ELF-1 (cell line): Measurements from ENCODE around the gene ARHGAP10.
"Not testable (repeated sequence)": the region's sequence is repeated elsewhere in the genome, so short reads cannot be mapped to it uniquely, and the experiment has no call there.

ENCODE experiments used
- DNase-seq: peaks from one replicate; pipeline ENCODE4 v3.0.0-alpha.2; 2016; ENCODE audit warnings: low read depth, low spot score

Gene ARHGAP10

DNA sequence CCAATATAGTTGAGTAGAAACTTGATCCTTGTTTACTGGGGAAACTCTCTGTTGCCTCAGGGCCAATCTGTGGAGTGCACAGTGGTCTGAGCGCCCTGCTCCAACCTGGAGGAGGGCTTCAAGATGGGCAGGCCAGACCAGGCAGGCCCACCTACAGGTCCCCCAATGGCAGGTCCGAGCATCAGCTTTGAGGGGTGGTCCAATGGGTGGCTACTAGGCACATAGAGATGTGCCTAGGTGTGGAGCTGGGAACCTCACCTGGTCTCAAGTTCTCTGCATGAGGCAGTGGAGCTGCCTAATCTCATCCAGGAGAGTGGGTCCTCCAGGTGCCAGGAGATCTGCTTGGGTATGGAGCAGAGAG, 252.9 kb downstream of the ARHGAP10 start:
- peak; percentile 13 for DNase-seq

DNA sequence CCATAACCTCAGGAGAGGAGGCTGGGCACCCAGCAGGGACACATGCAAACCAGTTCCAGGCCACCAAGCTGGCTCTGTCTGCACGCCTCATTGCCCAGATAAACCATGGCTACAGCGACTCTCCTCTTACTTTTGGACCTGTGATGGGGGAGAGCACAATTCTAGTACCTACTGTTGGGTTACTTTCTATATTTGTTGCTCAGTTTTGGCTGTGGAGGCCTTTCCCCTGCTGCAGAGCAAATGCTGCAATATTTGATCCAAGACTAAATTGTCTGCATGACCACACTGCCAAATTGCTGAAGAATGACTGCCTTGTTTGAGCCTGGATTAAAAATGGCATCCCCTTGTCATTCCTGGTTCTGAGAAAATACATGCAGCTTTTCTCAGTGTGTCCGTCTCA, 253.5 kb downstream of the ARHGAP10 start:
- DNase-seq: no peak

DNA sequence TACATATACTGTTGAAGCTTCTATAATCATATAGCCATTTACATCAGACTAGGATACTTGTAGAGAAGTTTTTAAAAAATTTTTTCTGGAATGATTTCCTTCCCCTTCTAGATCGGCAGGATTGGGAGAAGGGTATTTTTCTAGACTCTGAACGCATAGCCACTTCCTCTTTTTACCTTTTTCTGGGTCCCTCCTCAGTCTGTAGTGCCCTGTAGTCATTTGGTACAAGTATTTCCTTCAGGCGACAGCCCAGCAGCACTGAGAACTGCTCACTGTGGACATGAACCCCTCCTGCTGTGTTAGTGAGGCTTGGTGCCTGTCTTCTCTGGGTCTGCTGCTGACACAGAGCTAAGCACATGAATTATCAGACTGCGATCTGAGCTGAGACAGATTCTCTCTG, 255.4 kb downstream of the ARHGAP10 start:
- DNase-seq: peak; percentile 11

DNA sequence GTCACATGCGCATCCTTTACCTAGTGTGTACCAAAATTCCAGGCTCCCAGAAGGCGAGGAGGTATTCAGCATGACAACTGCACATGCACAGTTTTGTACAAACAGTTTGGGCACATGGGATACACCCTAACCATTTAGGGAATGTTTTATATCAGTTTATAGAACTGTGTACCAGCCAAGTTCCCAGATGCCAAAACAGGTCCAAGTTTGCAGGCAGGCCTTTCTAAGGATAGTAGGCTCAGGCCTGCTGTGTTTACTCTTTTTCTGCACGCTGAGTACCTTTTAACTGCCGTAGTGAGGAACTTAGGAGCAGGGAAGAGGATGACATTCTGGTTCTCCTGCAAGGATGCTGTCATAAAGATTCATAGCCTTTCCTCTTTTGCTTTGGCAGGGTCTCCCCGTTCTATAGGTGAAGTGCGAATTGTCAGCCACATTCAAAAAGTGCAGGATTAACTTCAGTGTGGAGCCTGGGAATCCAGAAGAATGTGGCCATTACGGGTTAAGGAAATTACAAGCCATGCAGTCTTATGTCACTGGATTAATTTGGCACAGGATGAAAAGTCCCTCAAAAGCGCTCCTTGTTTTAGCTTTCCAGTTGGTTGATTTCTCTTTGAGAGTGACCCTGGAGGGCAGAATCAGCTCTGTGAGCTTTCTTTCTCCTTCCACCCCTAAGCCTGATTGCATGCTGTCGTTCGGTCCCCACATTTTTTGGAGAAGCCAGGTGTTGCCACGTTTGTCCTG, 259.8 kb downstream of the ARHGAP10 start:
- no peak for DNase-seq

DNA sequence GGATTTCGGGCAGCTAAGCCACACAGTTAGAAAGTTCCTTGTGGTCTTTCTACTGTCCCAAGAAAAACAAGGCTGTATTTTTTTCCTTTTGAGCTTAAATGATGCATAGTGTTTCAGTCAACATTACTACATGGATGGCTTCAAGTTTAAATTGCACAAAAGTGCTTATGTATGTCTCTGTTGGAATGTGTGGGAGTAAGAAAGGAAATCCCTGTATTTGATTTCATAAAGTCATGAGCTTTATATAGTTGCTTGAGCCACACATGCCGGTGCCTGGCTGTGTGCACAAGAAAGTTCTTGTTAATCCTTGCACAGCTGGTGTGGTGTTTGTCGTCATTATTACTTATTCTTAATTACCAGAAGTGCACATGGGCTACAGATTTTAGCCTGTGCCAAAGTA, 262.2 kb downstream of the ARHGAP10 start:
- no peak for DNase-seq

DNA sequence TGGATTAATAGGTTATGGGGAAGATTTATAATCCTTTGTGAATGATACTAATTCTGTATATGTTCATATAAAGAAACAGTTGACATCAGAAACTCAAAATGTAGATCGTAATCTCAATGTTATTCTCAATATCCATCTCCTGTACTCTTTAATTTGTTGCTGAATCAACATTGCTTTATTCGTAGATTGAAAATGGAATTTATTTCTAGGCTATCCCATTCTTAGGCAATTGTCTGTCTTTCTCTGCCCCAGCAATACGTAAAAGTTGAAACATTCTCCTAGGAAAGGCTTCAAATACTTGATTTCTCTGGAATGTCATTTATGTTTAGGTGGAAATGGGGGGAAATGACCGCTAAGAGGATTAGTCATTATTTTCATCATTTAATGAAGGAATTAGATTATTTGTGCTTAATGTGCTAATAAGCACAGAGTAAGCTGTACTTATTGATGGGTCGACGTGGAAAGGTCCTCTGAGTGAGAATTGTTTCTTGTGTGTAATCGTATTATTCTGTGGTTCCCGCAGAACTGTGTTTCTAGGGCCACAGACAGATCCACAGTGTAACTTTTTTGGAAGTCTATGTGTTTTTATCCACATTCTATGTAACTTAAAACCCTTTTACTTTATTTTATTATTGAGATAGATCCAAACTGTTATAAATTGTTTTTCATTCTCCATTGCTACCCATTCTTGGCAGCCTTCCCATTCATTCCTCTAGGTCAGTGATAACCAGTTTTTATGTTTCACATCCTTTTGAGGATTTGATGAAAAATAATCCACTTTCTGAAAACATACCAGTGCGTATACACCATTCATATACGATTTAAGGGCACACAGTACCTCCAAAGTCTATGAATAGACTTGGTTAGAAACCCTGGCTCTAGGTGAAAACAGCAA, 262.9 kb downstream of the ARHGAP10 start:
- DNase-seq: no peak

DNA sequence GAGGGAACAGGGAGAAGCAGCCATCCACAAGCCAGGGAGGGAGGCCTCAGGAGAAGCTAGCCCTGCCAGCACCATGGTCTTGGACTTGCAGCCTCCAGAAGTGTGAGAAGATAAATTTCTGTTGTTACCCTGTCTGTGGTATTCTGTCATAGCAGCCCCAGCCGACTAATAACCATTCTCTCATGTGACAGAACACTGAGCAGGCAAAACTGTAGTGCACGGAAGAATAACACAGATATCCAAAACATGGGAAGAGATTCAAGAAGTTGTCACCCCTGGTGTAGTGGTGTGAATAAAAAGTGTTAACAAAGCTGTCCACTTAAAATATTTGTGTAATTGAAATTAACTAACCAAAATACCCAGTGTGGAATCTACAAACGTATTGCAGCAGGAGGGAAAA, 265.0 kb downstream of the ARHGAP10 start:
- DNase-seq: no peak

DNA sequence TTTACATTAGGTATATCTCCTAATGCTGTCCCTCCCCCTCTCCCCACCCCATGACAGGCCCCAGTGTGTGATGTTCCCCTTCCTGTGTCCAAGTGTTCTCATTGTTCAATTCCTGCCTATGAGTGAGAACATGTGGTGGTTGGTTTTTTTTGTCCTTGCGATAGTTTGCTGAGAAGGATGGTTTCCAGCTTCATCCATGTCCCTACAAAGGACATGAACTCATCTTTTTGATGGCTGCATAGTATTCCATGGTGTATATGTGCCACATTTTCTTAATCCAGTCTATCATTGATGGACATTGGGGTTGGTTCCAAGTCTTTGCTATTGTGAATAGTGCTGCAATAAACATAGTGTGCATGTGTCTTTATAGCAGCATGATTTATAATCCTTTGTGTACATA, 268.1 kb downstream of the ARHGAP10 start:
- not testable (repeated sequence) for DNase-seq

DNA sequence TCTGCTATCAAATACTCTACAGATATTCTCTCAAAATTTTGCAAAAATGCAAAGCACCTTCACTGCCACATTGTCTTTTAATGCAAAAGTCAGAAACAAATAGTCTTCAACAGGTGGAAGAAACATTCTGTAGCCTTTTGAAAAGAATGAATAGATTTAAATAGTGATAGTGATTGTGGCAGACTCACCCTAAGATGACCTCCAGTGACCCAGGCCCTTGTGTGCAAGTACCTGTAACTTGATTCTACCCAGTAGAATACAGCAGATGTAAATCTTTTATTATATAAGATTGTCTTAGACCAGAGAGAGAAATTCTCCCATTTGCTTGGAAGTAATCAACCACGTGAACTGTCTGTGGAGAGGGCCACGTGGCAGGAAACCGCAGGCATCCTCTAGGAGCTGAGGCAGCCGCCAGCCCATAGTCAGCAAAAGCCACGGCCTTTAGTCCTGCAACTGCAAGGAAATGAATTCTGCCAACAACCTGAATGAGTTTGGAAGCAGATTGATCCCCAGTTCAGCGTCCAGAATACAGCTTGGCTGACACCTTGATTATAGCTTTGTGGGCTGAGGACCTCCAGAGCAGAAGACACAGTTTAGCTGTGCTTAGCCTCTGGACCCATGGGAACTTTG, 272.5 kb downstream of the ARHGAP10 start:
- no peak for DNase-seq

DNA sequence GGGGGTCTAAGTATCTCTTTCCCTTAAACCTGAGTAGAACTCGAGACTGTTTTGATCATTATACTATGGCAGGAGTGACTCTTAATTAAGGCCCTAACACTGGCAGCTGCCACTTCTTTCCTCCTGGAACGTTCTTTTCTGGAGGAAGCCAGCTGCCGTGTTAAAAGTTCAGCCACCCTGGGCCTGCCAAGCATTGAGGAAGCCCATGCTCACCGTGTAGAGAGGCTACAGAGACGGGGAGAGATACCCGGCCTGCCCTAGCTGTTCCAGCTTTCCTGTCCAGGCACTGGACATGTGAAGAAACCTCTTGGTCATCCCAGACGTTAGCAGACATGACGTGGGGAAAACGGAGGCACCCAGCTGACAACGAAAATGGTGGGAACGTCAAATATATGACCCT, 274.1 kb downstream of the ARHGAP10 start:
- no peak for DNase-seq

DNA sequence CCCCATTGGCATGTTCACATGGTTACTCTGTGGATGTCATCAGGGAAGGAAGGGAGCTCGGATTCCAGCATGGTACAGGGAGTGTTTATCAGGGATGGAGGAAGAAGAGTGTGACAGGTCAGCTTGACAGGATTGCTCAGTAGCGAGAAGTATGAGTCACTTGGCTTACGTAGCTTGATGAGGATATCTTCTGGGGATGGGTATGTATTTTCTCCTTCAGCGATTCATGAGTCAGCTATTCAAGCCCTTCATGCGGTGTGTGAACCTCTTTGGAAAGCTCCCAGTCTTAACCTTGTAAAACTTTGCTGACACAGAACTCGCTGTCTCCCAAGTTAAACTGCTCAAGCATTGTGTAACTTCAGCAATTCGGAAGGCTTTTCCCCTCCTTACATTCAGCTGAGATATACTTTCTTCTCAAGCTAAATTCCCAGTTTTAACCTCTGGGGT, 275.4 kb downstream of the ARHGAP10 start:
- DNase-seq: peak; percentile 37

DNA sequence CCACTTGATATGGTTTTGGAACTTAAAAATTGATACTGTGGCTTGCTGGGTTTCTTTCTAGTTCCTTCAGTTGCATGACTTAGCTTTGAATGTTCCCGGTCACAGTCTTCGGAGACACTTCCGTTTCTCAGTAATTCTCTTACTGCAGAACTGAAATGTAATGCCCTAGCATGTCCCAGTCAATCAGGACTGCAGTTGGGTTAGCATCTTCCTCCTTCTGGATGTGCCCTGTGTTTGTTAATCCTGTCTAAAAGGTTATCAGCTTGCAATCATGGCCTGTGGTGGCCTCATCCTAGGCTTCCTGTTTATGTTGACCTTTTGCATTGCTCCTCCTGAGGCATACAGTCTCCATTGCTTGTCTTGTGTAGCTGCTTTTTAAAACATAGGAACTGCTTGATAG, 275.9 kb downstream of the ARHGAP10 start:
- peak; percentile 15 for DNase-seq

DNA sequence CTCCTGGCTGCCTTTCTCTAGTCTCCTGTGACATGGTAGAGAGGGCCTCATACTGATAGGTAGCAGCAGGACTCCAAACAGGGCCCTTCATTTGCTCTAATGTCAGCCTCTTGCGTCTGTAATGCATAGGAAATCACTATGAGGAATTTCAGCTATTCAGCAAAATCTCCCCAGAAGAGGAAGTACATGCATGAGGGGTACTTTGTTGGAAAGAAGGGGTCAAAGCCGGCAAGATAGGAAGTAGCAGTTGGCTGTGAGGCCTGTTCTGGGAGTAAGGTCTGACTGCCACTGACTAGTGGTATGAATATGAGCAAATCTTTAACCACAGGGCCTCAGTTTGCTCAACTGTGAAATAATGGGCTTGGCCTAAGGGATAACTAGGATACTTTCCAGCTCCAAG, 283.2 kb downstream of the ARHGAP10 start:
- no peak for DNase-seq

DNA sequence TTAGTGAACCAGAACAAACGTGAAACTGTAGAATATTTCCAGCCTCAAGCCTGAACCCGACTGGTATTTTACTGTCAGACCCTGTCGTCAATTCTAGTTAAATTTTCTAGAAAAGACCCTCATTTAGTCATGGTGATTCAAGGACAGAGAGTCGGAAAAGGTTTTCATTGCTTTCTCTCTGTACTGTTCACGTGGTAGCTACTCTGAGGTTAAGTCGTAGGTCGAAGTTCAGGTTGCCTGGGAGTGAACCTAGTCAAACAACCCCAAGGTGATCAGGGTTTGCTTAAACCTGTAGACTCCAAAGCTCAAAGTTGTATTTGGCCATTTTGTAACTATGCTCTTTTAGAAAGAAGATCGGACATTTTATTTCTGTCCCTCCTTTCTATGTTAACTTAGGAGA, 283.6 kb downstream of the ARHGAP10 start:
- DNase-seq: no peak

DNA sequence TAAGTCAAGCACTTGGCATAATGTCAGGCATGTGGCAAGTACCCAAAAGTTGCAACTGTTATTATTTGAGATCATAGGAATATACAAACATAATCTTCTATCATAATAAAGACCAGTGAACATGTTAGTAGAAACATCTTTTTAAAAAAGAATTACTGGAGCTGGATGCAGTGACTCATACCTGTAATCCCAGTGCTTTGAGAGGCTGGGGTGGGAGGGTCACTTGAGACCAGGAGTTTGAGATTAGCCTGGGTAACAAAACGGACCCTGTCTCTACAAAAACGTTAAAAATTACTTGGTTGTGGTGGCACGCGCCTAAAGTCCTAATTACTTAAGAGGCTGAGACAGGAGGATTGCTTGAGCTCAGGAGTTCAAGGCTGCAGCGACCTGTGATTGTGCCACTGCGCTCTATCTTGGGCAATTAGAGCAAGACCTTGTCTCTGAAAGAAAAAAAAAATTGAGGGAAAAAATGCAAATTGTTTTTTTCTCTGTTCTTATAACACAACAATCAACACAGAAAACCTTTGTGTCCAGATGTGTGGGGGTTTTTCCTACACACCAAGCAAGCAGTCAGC, 284.3 kb downstream of the ARHGAP10 start:
- DNase-seq: no peak

DNA sequence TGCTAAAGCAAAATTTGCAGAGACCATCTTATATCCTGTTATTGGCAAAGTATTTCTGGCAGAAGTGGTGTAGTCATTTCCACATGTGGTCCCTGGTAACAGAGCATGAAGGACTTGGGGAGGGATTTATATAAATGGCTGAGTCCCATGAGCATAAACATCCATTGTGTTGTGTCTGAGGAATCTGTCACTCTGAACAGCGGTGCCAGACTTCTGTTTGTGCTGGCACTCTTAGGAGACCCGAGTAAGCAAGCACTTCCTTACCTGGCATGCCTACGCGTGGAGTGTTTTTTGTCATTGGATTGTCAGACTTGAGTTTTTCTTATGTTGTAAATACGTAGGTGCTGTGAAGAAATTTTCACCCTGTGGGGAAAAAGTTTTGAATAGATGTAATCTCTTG, 285.9 kb downstream of the ARHGAP10 start:
- no peak for DNase-seq

DNA sequence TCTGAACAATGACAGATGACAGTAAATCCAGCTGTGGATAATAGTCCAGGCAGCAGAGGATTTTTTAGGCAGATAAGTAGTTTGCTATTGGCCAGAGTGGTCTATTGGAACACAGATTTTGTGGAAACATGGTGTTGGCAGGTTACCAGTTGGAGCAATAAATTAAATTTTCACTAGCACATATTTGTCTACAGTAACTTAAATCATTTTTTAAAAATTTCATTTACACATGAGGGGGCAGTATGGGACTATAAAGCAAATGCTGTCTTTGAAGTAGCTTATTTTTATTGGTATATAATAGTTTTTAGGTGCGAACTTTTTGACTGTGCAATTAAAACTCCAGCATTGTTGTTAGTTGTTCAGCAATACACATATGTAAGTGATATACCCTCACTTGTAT, 289.8 kb downstream of the ARHGAP10 start:
- no peak for DNase-seq

DNA sequence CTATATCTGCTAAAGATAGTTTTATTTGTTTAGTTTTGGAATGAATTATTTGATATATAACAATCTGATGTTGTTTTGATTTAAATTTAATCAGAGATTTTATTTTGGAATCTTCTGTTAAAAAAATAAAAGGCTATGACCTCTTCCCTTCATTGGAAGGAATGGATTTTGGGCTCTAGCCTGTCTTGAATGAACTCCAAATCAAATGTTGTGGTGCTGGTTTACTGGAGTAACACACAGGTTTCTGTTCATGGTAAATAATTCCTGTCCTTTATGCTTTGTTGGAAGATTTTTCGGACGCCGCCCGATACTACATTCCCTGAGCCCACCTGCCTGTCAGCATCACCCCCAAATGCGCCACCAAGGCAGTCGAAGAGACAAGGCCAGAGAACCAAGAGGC, 291.1 kb downstream of the ARHGAP10 start:
- DNase-seq: no peak

DNA sequence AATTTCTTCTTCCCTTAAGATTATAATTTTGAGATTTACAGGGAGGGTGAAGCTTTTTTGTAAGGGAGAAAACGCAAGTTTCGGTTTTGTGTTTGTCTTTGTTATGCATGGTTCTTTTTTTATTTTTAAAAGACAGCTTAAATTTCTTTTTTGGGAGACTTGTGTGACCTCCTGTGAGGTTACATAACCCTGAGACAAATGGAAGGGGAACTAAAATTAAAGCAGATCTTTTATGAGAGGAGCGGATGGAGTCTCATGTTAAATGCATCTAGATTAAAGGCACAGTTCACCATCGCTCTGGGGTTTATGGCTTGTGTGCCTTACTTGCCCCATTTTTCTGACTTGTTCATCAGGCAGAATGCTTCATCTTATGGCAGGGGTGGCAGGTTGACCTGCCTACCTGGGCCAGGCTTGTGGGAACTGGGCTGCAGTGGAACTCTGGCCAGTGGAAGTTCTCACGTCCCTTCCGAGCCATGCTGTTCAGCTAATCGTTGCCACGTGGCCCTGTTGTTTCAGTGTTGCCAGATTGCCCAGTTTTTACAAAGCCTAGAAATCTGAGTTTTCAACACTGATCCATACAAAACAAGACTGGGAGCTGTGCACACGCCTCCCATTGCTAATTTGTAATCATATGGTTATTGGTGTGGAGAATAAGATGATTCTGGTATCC, 291.8 kb downstream of the ARHGAP10 start:
- no peak for DNase-seq

DNA sequence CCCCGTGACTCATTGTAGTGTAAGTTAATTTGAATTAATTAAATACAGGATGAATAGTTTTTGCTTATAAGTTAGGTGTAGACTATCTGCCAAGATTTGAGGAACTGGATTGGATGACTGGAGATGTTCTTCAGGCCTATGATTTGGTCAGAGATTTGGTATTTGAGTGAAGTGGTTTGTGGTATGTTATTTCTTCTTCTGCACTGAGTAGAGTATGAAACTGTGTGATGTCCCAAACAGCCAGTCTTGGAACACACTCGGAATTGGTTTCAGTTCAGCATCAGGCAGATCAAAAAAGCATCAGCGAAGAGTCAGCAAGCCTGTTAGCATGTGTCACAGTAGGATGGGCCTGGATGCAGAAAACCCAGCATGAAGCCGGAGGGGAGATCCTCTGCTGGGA, 294.1 kb downstream of the ARHGAP10 start:
- DNase-seq: no peak

DNA sequence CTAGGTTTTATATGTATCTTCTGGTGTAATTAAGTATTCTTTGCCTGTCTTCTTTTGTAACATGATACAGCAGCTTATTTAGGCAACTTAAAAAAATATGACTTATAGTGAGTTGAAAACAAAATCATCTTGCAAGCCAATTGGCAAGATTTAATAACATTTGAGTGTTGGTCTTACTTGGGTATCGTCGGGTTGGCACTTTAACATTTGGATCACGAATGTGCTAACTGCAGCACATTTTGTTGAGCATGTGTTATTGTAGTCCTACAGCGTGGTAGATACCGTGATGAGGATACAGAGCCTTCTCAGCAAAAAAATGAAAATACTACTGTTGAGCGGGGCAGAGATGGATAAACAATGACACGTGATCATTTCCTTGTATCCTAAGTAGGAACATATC, 295.3 kb downstream of the ARHGAP10 start:
- no peak for DNase-seq

DNA sequence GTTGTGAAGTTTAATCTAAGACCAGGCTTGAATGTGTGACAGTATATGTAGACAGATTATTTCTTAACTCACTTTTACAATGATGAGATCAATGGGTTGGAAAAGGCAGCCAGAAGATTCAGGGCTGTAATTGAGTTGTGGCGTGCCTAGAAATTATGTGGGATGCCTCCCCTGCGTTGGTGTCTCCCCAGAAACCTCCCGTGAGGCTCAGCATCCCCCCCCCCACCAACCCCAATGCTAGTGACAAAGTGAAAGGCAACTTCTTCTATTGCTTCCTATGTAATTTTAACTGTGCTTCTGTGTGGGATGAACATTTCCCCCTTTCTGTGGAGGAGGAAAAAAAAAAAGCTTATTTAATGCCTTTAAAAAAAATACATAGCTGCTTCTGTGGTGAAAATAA, 297.9 kb downstream of the ARHGAP10 start:
- no peak for DNase-seq
